GM21367 (cell line): Measurements from ENCODE around the gene E2F6.
A peak's percentile ranks its signal among the peaks of the same experiment; 100 is the strongest.

Experiments
- ATAC-seq: cut with Tn5 transposase; IDR thresholded peaks from one replicate; pipeline ENCODE4 v1.9.1; 2021; ENCODE audit not compliant: unreplicated experiment

The E2F6 gene

GRCh38 chr2:11465485-11466306 lies at the start of gene E2F6:
E2F6 (minus strand) TSS chr2:11466161; CDS start chr2:11465879, 282 bp downstream.
- ATAC-seq: peak; percentile 69

- ATAC-seq: no peak
Measured at GRCh38 chr2:11515490-11515981, 49.6 kb upstream of the E2F6 start.

- ATAC-seq: no peak
Measured at GRCh38 chr2:11514904-11515303, 48.9 kb upstream of the E2F6 start.

GRCh38 chr2:11514081-11514730 lies 48.2 kb upstream of the E2F6 start:
- ATAC-seq: no peak

- no peak for ATAC-seq
Measured at GRCh38 chr2:11513319-11513718, 47.4 kb upstream of the E2F6 start.

- no peak for ATAC-seq
Measured at GRCh38 chr2:11512431-11512830, 46.5 kb upstream of the E2F6 start.

GRCh38 chr2:11509657-11510360 lies 43.8 kb upstream of the E2F6 start:
- no peak for ATAC-seq

GRCh38 chr2:11508279-11508678 lies 42.3 kb upstream of the E2F6 start:
- no peak for ATAC-seq

GRCh38 chr2:11507517-11507916 lies 41.6 kb upstream of the E2F6 start:
- no peak for ATAC-seq

- ATAC-seq: no peak
Measured at GRCh38 chr2:11506611-11506969, 40.6 kb upstream of the E2F6 start.

GRCh38 chr2:11505652-11506610 lies 40.0 kb upstream of the E2F6 start:
- peak; percentile 61 for ATAC-seq

GRCh38 chr2:11503354-11503927 lies 37.5 kb upstream of the E2F6 start:
- no peak for ATAC-seq

- no peak for ATAC-seq
Measured at GRCh38 chr2:11502740-11503292, 36.9 kb upstream of the E2F6 start.

- ATAC-seq: no peak
Measured at GRCh38 chr2:11500702-11501303, 34.8 kb upstream of the E2F6 start.

GRCh38 chr2:11499081-11499743 lies 33.3 kb upstream of the E2F6 start:
- ATAC-seq: no peak

- peak; percentile 82 for ATAC-seq
Measured at GRCh38 chr2:11498543-11499034, 32.6 kb upstream of the E2F6 start.

- ATAC-seq: no peak
Measured at GRCh38 chr2:11495844-11496681, 30.1 kb upstream of the E2F6 start.

GRCh38 chr2:11494310-11494709 lies 28.3 kb upstream of the E2F6 start:
- no peak for ATAC-seq
